Measurements from ENCODE around the gene EXOC2. TPM values are rescaled to one million over a fixed set of nuclear protein-coding genes. Genes with fewer than 3 reads are reported as not detected.

The EXOC2 gene
- total RNA-seq, 5 donors from 2014 or later (not counting 1 experiment from before 2014, with no cell fraction given): 30.7 to 40.6 (median 39.3) TPM

DNA sequence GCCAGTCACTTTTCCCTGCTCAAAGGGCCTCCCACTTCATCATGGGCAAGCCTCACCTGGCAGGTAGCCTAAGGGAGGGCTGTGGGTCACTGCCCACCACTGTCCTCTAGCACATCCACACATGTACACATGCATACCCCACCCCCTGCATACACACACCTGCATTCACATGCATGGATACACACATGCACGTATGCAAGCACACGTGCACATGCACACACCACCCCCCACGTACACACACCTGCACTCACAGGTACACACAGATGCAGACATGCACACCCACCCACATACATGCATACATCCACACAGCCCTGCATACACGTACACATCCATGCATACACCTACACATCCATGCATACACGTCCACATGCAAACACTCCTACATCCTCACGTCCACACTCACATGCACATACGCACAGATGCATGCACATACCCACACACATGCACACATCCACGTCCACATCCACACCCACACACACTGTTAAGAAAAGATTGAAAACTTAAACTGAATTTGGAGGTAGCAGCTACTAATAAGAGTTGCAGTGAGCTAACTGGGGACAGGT, 14.0 kb upstream of the EXOC2 start:
- no peak for ATAC-seq (replicated peaks in 1 of 4)
- POLR2A ChIA-PET: no interaction called here
- no peaks in the 10 kb centered on the region for H3K36me3 Mint-ChIP-seq

DNA sequence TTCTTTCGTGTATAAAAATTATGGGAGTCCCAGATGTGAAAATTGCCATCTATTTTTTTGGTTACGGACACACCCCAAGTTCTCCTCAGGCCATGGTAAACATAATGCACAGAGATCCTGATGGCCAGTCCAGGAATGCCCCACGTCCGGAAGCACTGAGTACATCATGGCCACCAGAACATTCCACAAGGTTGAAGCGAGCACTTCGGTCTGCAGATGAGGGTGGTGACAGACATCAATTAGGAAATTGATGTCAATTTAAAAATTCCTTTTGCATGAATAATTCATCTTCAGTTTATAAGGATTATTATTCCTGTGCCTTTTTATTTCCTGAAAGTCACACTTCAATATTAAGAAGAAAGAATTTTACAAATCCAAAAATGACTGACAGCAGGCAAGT, 13.2 kb upstream of the EXOC2 start:
- CTCF ChIA-PET: interaction anchor here in 1 of 2 donors (0.9 to 1.0 kb wide), 2 partner anchors 10 to 15 kb away, joined by 3 to 4 read pairs; no protein-coding TSS in a partner anchor
- no peak for DNase-seq
- H3K36me3 ChIP-seq (ENCODE audit: control insufficient read depth in 2 of 2, extremely low read depth in 1 of 2, insufficient read depth in 1 of 2, low read length in 1 of 2): no peaks in the 10 kb centered on the region
- Mint-ChIP-seq H3K9me3 (no peaks in the 10 kb centered on the region), H3K4me3 (no peak overlapping the region), H3K36me3 (no peaks in the 10 kb centered on the region), H3K4me1 (peaks cover 9 to 20% (median 15%) of the 10 kb centered on the region in 3 donors), H3K27ac (no peak overlapping the region), H3K27me3 (peaks cover 2 to 15% of the 10 kb centered on the region in 2 donors)
- POLR2A ChIA-PET: no interaction called here
- H3K4me1 ChIP-seq (ENCODE audit: control insufficient read depth in 1 of 2, extremely low read depth in 1 of 2, insufficient read depth in 2 of 2, low read length in 2 of 2): peaks cover 0 to 6% of the 10 kb centered on the region in 2 experiments
- H3K27ac ChIP-seq (ENCODE audit: low read length): no peak overlapping the region
- H3K27me3 ChIP-seq (replicated peaks in 1 of 2; ENCODE audit: control insufficient read depth in 2 of 2, extremely low read depth in 1 of 2, insufficient read depth in 2 of 2, low read length in 1 of 2): peaks cover 2 to 10% of the 10 kb centered on the region in 2 experiments
- WGBS (ENCODE audit: insufficient coverage): 94% methylated on average over 3 of the region's 6 CpGs
- ATAC-seq (replicated peaks in 1 of 4): no peak
- H3K4me3 ChIP-seq (ENCODE audit: control insufficient read depth in 1 of 2, extremely low read depth in 1 of 2, low read length in 1 of 2): no peak overlapping the region
- H3K9me3 ChIP-seq: no peaks in the 10 kb centered on the region

More for the DNA sequence above, 14.0 kb upstream of the EXOC2 start:
- H3K4me1 ChIP-seq (ENCODE audit: control insufficient read depth in 1 of 2, extremely low read depth in 1 of 2, insufficient read depth in 2 of 2, low read length in 2 of 2): peaks cover 5 to 6% of the 10 kb centered on the region in 2 experiments
- H3K27ac ChIP-seq (ENCODE audit: low read length): no peak overlapping the region
- H3K4me3 ChIP-seq (ENCODE audit: control insufficient read depth in 1 of 2, extremely low read depth in 1 of 2, low read length in 1 of 2): no peak overlapping the region
- peaks cover 2 to 10% of the 10 kb centered on the region in 2 experiments for H3K27me3 ChIP-seq (replicated peaks in 1 of 2; ENCODE audit: control insufficient read depth in 2 of 2, extremely low read depth in 1 of 2, insufficient read depth in 2 of 2, low read length in 1 of 2)
- Mint-ChIP-seq H3K27ac (no peak overlapping the region), H3K27me3 (peaks cover 2 to 11% of the 10 kb centered on the region in 2 donors), H3K4me1 (peaks cover 17 to 27% (median 23%) of the 10 kb centered on the region in 3 donors), H3K4me3 (no peak overlapping the region), H3K9me3 (no peaks in the 10 kb centered on the region)
- WGBS (ENCODE audit: insufficient coverage): 90% methylated on average over 5 of the region's 8 CpGs
- no peak for DNase-seq
- CTCF ChIA-PET: interaction anchor here in 1 of 2 donors (0.7 kb wide), 1 partner anchor 518 kb away, joined by 3 read pairs; no protein-coding TSS in a partner anchor
- no peaks in the 10 kb centered on the region for H3K9me3 ChIP-seq
- no peaks in the 10 kb centered on the region for H3K36me3 ChIP-seq (ENCODE audit: control insufficient read depth in 2 of 2, extremely low read depth in 1 of 2, insufficient read depth in 1 of 2, low read length in 1 of 2)

DNA sequence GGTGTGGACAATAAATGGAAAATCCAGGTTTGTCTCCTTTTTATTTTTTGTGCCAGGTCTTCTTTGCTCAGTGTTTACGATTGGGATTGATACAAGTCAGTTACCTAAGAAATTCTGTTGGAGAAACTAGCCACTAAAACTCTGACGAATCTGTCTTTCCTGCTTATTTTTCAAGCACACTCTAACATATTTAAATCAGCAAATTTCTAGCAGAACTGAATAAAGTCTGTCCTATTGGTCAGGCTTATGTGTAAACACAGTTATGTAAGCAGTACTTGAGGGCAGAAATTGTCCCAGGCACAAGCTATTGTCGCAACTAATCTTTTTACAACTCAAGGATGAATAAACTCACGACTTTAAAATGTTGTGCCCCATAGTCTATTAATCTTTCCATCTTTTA, 12.1 kb upstream of the EXOC2 start:
- Mint-ChIP-seq H3K27ac (no peak overlapping the region), H3K4me1 (peaks cover 0 to 10% (median 7%) of the 10 kb centered on the region in 3 donors), H3K4me3 (no peak overlapping the region), H3K27me3 (peaks cover 2 to 17% of the 10 kb centered on the region in 2 donors), H3K9me3 (no peaks in the 10 kb centered on the region), H3K36me3 (no peaks in the 10 kb centered on the region)
- no peaks in the 10 kb centered on the region for H3K36me3 ChIP-seq (ENCODE audit: control insufficient read depth in 2 of 2, extremely low read depth in 1 of 2, insufficient read depth in 1 of 2, low read length in 1 of 2)
- no peak overlapping the region for H3K27ac ChIP-seq (ENCODE audit: low read length)
- no peak for ATAC-seq (replicated peaks in 1 of 4)
- no peaks in the 10 kb centered on the region for H3K9me3 ChIP-seq
- WGBS (ENCODE audit: insufficient coverage): no CpG with 5 or more reads among the region's 4 CpGs
- no peaks in the 10 kb centered on the region for H3K4me1 ChIP-seq (ENCODE audit: control insufficient read depth in 1 of 2, extremely low read depth in 1 of 2, insufficient read depth in 2 of 2, low read length in 2 of 2)
- ChIA-PET POLR2A (no interaction called here), CTCF (interaction anchor here in 1 of 2 donors (0.9 to 1.0 kb wide), 2 partner anchors 9 to 16 kb away, joined by 3 to 4 read pairs; no protein-coding TSS in a partner anchor)
- no peak overlapping the region for H3K4me3 ChIP-seq (ENCODE audit: control insufficient read depth in 1 of 2, extremely low read depth in 1 of 2, low read length in 1 of 2)
- no peak for DNase-seq
- peaks cover 2 to 10% of the 10 kb centered on the region in 2 experiments for H3K27me3 ChIP-seq (replicated peaks in 1 of 2; ENCODE audit: control insufficient read depth in 2 of 2, extremely low read depth in 1 of 2, insufficient read depth in 2 of 2, low read length in 1 of 2)

DNA sequence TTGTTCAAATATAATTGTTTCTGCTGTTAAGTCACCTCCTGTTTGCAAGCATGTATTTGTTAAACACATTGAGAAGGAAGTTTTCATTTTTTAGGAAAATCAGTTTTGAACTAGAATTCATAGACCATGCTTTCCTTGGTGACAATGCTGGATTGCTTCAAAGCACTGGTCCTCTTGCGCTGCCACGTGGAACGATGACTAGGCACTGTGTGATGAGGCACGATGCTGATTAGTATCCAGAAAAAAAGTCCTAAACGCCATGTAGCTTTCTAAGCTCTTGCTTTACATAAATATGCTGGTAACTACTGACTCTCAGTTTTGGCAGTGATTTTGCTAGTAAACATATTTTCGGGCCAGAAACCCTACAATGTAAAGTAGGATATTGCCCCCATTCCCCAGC, 11.1 kb upstream of the EXOC2 start:
- DNase-seq (no peak), ATAC-seq (replicated peaks in 1 of 4) (no peak)
- Histone ChIP-seq H3K9me3 (no peaks in the 10 kb centered on the region), H3K4me3 (ENCODE audit: control insufficient read depth in 1 of 2, extremely low read depth in 1 of 2, low read length in 1 of 2) (no peak overlapping the region), H3K36me3 (ENCODE audit: control insufficient read depth in 2 of 2, extremely low read depth in 1 of 2, insufficient read depth in 1 of 2, low read length in 1 of 2) (no peaks in the 10 kb centered on the region), H3K27ac (ENCODE audit: low read length) (no peak overlapping the region), H3K4me1 (ENCODE audit: control insufficient read depth in 1 of 2, extremely low read depth in 1 of 2, insufficient read depth in 2 of 2, low read length in 2 of 2) (no peaks in the 10 kb centered on the region), H3K27me3 (replicated peaks in 1 of 2; ENCODE audit: control insufficient read depth in 2 of 2, extremely low read depth in 1 of 2, insufficient read depth in 2 of 2, low read length in 1 of 2) (peaks cover 2 to 10% of the 10 kb centered on the region in 2 experiments)
- no peak overlapping the region for H3K27ac Mint-ChIP-seq
- 94% methylated on average over 3 of the region's 6 CpGs for WGBS (ENCODE audit: insufficient coverage)
- ChIA-PET POLR2A (no interaction called here), CTCF (no interaction called here)
- H3K4me3 Mint-ChIP-seq: no peak overlapping the region
- H3K9me3 Mint-ChIP-seq: no peaks in the 10 kb centered on the region
- no peaks in the 10 kb centered on the region for H3K36me3 Mint-ChIP-seq
- peaks cover 0 to 2% (median 0%) of the 10 kb centered on the region in 3 donors for H3K4me1 Mint-ChIP-seq
- H3K27me3 Mint-ChIP-seq: peaks cover 2 to 17% of the 10 kb centered on the region in 2 donors

DNA sequence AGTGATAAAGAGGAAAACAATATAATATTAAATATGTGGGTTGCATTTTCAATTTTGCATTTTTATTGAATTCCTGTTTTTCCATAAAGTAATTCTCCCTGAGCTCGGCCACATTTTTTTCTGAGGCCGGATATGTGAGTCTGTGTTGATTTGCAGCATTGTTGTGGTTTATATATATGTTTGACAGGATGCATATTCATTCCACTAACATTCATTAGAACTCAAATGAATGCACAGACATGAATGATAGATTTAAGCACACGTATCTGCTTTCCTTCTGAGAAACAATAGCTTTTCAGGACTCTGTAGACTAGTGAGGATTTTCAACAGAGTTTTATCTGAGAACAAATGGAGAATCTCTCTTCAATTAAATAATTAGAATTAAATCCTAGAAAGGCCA, 10.6 kb upstream of the EXOC2 start:
- no CpG with 5 or more reads among the region's 3 CpGs for WGBS (ENCODE audit: insufficient coverage)

DNA sequence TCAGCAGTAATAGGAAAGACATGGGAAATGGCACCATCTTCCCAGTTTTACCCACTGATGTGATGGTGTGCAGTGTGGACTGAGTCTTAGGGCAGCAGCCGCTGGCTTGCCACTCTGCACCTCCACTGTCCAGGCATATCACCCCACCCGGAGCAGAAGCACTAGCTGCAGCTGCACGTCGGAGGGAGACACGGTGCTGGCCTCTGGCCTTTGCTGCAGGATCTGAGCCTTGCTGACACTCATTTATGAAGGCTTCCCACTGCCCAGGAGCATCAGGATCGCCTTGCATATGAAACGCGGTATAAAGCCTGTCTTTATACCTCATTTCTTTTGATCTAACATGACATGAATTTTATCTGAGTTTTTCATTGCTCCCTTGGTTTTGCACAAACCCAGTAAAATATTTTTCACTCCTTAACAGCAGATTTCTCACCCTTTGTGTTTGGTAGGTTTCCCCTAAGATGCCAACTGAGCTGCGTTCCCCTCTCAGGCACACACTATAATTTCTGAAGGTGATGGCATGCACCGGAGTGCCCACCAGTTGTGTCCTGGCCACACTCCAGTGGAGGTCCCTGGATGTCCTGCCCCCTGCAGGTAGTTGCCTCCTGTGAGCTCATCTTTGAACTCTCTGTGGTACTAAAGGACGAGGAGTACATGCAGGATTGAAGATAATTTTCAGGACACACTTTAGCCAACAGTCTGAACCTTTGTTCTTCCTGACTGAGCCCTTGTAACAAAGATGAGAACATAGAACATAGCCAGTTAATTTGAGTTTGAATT, 9.0 kb upstream of the EXOC2 start:
- H3K27ac Mint-ChIP-seq: no peak overlapping the region
- ChIA-PET CTCF (interaction anchor here (0.7 to 1.3 kb wide), 3 partner anchors 9 to 106 kb away, joined by 3 read pairs; no protein-coding TSS in a partner anchor), POLR2A (no interaction called here)
- no peaks in the 10 kb centered on the region for H3K9me3 Mint-ChIP-seq
- Histone ChIP-seq H3K4me3 (ENCODE audit: control insufficient read depth in 1 of 2, extremely low read depth in 1 of 2, low read length in 1 of 2) (no peak overlapping the region), H3K27me3 (replicated peaks in 1 of 2; ENCODE audit: control insufficient read depth in 2 of 2, extremely low read depth in 1 of 2, insufficient read depth in 2 of 2, low read length in 1 of 2) (peaks cover 2 to 9% of the 10 kb centered on the region in 2 experiments), H3K9me3 (no peaks in the 10 kb centered on the region), H3K27ac (ENCODE audit: low read length) (no peak overlapping the region), H3K4me1 (ENCODE audit: control insufficient read depth in 1 of 2, extremely low read depth in 1 of 2, insufficient read depth in 2 of 2, low read length in 2 of 2) (no peaks in the 10 kb centered on the region), H3K36me3 (ENCODE audit: control insufficient read depth in 2 of 2, extremely low read depth in 1 of 2, insufficient read depth in 1 of 2, low read length in 1 of 2) (no peaks in the 10 kb centered on the region)
- no peak overlapping the region for H3K4me3 Mint-ChIP-seq
- peaks cover 1 to 9% of the 10 kb centered on the region in 2 donors for H3K27me3 Mint-ChIP-seq
- H3K4me1 Mint-ChIP-seq: no peaks in the 10 kb centered on the region
- H3K36me3 Mint-ChIP-seq: no peaks in the 10 kb centered on the region
- WGBS (ENCODE audit: insufficient coverage): 92% methylated on average over 7 of the region's 11 CpGs
- no peak for ATAC-seq (replicated peaks in 1 of 4)
- peak in 1 of 35 experiments; percentile 13 for DNase-seq

More for the DNA sequence above, 10.6 kb upstream of the EXOC2 start:
- H3K36me3 ChIP-seq (ENCODE audit: control insufficient read depth in 2 of 2, extremely low read depth in 1 of 2, insufficient read depth in 1 of 2, low read length in 1 of 2): no peaks in the 10 kb centered on the region
- Mint-ChIP-seq H3K9me3 (no peaks in the 10 kb centered on the region), H3K4me1 (peaks cover 0 to 1% (median 0%) of the 10 kb centered on the region in 3 donors), H3K27me3 (peaks cover 2 to 17% of the 10 kb centered on the region in 2 donors), H3K4me3 (no peak overlapping the region), H3K36me3 (no peaks in the 10 kb centered on the region), H3K27ac (no peak overlapping the region)
- H3K27me3 ChIP-seq (replicated peaks in 1 of 2; ENCODE audit: control insufficient read depth in 2 of 2, extremely low read depth in 1 of 2, insufficient read depth in 2 of 2, low read length in 1 of 2): peaks cover 2 to 10% of the 10 kb centered on the region in 2 experiments
- H3K27ac ChIP-seq (ENCODE audit: low read length): no peak overlapping the region
- no peaks in the 10 kb centered on the region for H3K4me1 ChIP-seq (ENCODE audit: control insufficient read depth in 1 of 2, extremely low read depth in 1 of 2, insufficient read depth in 2 of 2, low read length in 2 of 2)
- H3K9me3 ChIP-seq: no peaks in the 10 kb centered on the region
- ATAC-seq (replicated peaks in 1 of 4) (no peak), DNase-seq (no peak)
- H3K4me3 ChIP-seq (ENCODE audit: control insufficient read depth in 1 of 2, extremely low read depth in 1 of 2, low read length in 1 of 2): no peak overlapping the region
- ChIA-PET CTCF (no interaction called here), POLR2A (no interaction called here)

Data from T-cell (primary cell).